IMR-90 (cell line): ENCODE results near the gene NUDT3.

Source experiments
- CEBPB ChIP-seq: IDR thresholded peaks from 2 replicates; pipeline ENCODE4 v1.6.1; 2012; ENCODE audit warnings: low read depth, low read length, improper control_type of control experiment
- MAZ ChIP-seq: IDR thresholded peaks from 2 replicates; pipeline ENCODE4 v1.6.1; 2012; ENCODE audit warnings: low read depth, mild to moderate bottlenecking, low read length, improper control_type of control experiment, moderate library complexity, borderline replicate concordance
- TF ChIP-seq, protein P1 (sequence below): conservative IDR thresholded peaks from 2 replicates; pipeline ENCODE4 v1.5.1; 2012; ENCODE audit warnings: mild to moderate bottlenecking, low read depth, low read length, improper control_type of control experiment

DNA sequence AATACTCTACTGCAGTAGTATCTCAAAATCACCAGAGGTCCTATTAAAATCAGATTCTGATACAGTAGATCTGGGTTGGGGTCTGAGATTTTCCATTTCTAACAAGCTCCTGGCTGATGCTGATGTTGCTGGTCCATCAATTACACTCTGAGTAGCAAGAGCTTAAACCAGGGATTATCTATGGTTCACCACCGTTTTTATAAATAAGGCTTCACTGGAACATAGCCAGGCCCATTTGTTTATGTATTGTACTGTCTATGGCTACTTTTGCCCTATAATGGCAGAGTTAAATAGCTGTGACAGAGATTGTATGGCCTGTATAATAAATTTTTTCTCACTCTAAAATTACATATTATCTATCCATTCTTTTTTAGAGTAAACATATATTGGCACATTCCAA, 53.0 kb downstream of the NUDT3 start:
- TF ChIP-seq MAZ: no peak
- TF ChIP-seq, protein P1, sequence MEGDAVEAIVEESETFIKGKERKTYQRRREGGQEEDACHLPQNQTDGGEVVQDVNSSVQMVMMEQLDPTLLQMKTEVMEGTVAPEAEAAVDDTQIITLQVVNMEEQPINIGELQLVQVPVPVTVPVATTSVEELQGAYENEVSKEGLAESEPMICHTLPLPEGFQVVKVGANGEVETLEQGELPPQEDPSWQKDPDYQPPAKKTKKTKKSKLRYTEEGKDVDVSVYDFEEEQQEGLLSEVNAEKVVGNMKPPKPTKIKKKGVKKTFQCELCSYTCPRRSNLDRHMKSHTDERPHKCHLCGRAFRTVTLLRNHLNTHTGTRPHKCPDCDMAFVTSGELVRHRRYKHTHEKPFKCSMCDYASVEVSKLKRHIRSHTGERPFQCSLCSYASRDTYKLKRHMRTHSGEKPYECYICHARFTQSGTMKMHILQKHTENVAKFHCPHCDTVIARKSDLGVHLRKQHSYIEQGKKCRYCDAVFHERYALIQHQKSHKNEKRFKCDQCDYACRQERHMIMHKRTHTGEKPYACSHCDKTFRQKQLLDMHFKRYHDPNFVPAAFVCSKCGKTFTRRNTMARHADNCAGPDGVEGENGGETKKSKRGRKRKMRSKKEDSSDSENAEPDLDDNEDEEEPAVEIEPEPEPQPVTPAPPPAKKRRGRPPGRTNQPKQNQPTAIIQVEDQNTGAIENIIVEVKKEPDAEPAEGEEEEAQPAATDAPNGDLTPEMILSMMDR: no peak
- TF ChIP-seq CEBPB: no peak
